ENCODE results near the gene LEKR1.
"Not testable (repeated sequence)": the region's sequence is repeated elsewhere in the genome, so short reads cannot be mapped to it uniquely, and the experiment has no call there.

LEKR1 gene

DNA sequence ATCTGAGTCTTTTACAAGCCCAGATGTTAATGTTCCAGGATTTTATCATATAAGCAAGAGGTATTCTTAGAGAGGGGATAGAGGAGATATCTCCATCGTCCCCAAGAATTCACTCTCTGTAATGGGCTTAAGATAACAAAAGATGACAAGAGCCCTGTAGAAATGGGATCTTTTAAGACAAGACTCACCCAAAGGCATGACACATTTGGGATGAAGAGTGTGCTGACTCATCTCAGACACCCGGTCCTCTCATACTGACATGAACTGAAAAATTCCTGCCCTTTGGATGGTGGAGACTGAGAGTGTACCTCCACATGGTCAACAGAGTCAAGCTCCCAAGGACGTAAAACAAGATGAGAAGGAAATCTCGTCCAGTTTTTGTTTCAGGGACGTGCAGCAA, 11.0 kb downstream of the LEKR1 start:
- no peak for DNase-seq

DNA sequence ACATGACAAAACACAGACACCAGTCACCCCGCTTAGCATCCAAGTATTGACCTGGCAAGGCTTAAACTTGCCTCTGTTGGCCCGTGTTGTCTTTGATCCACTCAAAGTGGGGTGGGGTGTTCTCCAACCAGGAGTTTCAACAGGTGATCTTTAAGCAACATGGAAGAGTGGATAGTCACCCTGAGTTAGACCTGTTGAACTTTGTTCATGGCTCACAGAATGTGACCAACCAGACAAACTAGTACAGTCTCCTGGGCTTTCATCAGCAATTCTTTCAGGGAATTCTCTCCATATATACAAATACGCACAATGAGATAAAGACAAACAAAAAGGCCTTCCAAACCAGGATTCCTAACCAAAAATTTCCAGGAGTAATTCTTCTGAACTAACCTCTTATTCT, 11.9 kb downstream of the LEKR1 start:
- no peak for DNase-seq

DNA sequence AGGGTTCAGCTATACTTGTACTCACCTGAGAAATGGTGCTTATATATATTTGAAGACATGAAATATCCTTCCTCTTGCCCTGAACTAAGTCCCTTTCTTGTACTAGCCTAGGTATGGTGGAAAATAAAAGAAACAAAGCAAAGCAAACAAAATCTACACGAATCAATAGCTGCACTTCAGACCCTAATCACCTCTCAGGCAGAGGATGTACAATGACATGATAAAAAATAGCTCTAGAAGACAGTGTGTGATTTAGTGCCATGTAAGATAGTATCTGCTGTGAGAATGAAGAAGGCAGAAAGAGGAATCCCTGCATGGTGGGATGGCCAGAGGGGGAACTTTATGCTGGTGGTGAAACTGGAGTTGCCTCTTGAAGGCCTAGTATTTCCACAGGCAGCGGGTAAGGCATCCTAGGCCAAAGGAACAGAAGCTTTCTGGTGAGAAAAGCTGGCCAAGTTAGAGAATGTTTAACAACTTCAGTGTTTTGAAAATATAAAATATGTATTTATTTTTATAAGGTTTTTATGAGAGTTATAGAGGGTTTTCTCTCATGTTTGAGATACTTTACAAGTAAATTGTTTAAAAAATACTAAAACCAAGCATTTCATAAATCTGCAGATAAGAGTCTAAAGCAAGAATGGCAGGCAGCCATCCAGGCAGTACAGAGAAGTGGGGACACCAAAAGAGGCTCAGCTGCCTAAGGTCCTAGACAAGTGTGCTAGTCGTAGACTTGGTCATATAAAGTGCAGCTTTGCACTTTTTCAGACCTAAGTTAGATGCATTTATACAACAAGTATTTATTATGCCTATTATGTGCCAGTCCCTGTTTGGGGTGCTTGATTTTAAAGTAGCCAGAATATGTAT, 14.9 kb downstream of the LEKR1 start:
- DNase-seq, result no peak

DNA sequence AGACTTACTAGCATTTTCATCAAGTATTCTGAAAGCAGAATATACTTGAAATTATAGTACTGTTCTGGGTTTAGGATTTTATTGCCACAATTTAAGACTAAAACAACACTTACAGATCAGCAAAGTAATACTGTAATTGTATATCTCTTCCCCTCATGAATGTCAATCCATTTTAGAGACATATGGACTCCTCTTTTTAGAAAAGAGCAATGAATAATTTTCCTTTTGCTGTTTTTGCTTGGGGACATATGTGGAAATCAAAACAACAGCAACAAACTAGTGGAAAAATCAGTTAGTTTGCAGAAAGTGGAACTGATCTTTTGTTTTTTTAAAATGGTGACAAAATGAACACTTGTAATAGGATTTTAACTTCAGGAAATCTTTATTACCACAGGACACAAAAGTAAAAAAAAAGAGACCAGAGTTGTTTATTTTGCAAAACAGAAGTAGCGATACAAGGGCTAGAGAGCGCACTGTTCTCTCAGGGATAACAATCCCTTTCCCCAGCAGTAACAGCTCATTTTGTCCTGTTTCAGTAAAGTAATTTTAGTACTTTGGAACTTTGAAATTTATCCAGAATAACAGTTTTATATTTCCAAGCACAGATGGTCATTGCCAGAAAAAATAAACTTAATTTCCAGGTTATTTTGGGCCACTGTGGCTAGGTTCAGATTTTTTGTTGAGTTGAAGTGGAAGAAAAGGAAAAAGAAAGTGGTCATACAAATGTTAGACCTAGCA, 17.1 kb downstream of the LEKR1 start:
- DNase-seq, result no peak

DNA sequence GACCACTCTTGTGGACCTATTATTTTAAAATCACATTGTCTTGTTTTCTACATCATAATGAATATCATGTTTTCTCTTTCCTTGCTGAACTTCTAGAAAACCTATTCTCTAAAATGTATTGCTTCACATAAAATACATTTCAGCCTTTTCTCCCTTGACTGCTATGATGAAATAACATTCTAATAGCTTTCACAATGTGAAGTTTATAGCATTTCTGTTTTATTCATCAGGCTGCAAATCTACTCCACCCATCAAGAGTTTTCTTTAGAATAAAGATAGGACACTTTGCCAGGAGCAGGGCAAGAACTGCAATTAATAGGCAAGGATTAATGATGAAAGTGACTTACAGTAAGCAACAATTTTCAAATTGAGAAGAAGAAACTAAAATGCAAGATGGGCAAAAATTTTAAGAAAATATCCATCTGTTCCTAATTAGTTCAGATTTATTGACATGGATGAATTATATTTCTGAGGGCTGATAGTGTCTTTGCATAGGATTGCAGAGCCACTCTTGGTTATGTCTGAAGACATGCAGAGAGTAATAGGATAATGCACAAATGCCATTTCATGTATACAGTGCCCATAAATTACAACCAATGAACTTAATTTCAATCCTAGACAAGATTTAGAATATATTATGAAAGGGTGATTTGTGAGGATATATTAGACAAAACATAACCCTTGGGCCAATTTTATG, 21.7 kb downstream of the LEKR1 start:
- no peak for DNase-seq

DNA sequence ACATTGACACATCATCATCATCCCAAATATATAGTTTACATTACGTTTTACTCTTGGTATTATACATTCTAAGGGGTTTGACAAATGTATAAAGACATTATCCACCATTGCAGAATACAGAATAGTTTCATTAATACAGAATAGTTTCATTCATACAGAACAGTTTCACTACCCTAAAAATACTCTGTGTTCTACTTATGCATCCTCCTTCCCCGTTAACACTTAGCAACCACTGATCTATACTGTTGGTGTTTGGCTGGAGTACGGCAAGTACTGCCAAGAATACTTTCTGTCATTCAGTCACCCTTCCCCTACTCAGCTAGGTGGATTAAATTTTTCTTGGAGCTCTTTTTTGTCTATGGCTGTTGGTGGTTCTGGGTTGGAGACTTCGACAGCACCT, 33.4 kb downstream of the LEKR1 start:
- no peak for DNase-seq

DNA sequence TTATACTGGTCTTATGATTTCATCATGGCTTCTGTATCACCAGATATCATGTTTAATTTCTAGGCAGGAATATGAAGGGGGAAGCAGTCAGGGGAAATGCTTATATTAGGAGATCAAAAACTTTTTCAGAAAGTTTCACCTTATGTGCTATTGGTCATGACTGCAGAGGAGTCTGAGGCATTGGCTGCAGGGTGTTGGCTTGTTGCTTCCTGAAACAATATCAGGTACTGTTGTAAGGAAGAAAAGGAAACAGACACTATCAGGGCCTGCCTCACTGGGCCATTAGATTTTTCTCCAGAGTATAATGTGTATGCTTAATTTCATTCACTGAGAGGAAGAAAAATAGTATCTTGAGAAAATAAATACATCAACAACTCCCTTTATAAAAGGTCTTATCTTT, 34.7 kb downstream of the LEKR1 start:
- DNase-seq, result no peak

DNA sequence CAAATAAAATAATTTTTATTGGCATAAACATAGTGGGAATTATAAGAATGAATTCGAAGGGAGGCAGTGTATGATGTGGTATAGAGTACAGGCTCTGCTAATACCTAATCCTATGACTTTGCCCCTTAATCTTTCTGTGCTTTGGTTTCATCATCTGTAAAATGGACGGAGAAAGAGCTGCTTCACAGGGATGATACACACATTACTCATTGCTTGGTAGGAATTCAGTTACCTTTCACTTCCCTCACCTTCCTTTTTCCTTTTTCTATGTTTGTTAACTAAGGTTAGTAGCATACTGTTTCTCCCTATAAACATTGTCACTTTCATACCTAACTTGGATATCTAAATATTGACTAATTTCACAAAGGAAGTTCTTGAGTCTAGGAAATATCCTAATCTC, 36.2 kb downstream of the LEKR1 start:
- DNase-seq, result no peak

DNA sequence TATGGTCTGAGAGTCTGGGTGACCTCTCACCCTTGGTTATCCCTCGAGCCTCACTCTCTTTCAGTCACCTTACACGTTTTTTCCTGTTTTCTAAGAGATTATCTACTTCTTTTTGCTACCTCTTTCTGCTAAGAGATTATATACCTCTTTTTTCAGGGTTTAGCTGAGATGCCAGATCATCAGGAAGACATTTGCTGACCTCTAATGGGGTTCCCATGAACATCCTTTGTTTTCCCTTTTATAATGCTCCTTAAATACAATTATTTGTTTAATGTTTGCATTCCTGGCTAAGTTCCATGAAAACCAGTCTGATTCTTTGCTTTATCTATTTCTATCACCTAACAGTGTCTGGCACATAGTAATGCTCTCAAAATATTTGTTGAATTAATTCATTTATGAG, 39.6 kb downstream of the LEKR1 start:
- no peak for DNase-seq

DNA sequence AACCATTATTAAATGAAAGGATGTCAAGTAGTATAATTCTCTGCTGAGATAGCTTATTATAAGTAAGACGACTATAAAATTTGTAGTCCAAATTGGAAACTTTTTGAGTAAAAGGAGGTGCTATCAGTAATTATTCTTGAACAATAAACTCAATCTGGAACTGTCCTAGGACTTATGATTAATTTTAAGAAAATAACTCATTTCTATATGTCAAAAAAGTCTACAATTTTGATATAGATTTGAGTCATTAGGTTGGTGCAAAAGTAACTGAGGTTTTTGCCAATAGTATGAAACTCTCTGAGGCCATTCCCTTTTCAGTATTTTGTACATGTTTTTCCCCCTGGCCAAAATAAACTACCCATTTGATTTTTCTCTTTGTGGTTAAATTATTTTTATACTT, 41.0 kb downstream of the LEKR1 start:
- no peak for DNase-seq

DNA sequence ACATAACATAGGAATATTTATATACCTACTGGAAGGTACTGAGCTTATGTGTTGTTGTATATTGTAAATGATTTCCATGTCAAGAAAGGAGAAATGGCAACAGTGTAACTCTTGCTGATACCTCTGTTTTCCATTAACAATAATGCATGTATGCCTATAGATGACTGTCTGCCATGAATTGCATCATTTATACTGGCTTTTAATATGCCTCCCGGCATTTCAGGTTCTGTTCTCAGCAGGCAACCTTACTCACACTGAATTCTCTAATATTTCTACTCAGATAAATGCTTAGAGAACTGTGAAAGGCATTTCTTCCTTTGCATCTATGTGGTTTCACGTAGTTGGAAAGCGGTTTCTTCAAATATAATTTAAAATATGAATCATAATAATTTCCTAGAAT, 41.8 kb downstream of the LEKR1 start:
- DNase-seq, result no peak

DNA sequence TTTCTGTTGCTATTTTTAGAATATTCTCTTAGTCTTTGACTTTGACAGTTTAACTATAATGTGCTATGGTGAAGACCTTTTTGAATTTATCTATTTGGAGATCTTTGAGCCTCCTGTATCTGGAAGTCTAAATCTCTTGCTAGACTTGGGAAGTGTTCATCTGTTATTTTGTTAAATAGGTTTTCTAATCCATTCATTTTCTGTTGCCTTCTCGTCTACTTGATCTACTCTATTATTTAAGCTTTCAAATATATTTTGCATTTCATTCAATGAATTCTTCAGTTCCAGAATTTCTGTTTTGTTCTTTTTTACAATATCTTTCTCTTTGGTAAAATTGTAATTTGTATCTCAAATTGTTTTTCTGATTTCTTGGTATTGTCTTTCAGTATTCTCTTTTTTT, 47.8 kb downstream of the LEKR1 start:
- DNase-seq, result no peak

DNA sequence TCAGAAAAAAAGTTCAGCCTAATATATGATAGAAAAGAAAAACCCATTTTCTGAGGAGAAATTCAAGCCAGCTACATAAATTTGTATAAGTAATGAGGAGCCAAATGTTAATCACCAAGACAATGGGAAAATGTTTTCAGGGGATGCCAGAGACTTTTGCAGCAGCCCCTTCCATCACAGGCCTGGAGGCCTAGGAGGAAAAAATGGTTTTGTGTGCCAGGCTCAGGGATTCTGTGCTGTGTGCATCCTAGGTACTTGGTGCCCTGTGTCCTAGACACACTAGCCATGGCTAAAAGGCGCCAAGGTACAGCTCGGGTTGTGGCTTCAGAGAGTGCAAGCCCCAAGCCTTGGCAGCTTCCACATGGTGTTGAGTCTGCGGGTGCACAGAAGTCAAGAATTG, 53.3 kb downstream of the LEKR1 start:
- not testable (repeated sequence) for DNase-seq

DNA sequence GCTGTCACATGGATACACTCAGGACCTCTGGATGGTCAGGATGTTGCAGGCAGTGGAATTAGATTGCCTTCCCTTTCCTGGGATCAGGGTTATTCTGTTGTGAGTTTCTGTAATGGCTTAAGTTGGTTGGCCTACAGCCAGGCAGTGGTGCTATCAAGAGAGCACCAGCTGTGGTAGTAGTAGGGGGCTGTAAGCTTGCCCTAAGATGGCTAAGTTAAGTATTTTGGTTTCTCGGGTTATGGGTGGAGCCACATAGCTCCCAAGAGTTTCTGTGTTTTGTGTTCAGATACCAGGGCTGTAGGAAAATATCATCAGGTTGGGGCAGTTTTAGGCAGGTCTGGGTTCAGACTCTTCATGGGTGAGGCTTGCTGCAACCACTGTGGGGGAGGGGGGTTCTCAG, 59.6 kb downstream of the LEKR1 start:
- DNase-seq, result no peak

DNA sequence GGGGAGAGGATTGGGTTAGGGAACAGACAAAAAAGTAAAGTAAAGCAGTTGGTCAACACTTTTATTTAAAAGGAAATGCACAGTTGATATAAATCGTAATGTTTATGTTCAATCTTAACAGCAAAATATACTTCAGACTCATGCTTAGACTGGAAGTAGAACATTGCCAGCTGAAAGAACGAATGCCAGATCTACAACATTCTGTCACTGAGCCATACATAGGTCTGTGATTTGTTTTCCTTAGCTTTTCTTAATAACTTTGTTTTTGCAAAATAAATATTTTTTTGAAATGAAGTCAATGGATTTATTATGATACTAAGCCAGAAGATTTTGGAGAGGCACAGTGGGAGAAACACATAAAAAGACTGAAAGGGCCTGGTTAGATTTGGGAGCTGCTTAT, 62.0 kb downstream of the LEKR1 start:
- no peak for DNase-seq

DNA sequence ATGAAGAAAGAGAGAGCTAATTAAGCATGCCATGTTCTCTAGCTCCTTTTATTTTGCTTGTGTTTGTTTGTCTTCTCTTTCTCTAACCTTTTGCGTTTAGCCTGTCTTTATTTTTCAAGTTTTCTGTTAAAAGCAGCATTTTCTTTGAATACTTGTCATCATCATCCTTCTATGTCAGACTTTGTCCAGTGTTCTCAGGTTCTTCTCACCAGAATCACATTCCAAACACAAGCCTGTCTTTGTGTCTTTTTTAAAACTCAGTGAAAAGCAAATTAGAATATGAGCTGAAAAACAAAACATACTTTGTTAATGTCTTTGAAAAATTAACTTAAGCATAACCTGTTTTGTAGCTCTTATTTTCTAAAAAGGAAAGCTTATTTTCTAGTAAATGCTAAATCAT, 62.4 kb downstream of the LEKR1 start:
- DNase-seq, result no peak

DNA sequence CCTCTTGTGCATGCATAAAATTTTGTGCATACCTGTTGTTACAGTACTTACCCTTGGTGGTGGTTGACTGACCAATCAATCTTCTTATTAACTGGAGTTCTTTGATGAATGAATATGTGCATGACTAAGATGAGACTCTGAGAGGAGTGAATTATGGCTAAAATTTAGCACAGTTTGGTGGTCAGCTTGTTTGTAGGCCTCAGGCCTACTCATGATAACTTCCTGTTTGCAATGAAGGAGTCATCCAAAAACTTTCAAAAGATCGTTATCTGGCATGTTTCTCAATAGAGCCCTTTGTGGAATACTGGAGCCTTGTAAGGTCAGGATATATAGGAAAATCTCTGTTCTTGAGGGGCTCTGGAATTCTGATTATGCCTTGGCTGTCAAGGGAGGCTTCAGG, 66.5 kb downstream of the LEKR1 start:
- DNase-seq, result no peak

DNA sequence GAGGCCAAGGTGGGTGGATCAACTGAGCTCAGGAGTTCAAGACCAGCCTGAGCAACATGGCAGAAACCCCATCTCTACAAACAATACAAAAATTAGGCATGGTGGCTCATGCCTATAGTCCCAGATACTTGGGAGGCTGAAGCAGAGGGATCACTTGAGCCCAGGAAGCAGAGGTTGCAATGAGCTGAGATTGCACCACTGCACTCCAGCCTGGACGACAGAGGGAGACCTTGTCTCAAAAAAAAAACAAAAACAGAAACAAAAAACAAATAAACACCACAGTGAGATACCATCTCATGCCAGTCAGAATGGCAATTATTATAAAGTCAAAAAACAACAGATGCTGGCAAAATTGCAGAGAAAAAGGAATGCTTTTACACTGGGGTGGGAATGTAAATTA, 69.2 kb downstream of the LEKR1 start:
- DNase-seq, result not testable (repeated sequence)

DNA sequence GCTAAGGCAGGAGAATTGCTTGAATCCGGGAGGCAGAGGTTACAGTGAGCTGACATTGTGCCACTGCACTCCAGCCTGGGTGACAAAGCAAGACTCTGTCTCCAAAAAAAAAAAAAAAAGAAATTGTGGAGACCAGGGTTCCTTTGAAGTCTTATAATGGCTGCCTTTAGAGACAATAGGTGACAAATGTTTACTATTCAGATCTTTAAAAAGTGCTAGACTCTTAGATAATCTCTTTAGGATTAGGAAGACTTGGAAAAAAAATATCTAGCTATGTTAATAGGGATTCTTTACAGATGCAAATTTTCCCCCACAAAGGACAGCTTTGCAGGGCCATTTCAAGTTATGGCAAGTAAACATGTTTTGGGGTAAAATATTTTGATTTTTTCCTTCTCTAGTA, 71.7 kb downstream of the LEKR1 start:
- DNase-seq, result not testable (repeated sequence)

DNA sequence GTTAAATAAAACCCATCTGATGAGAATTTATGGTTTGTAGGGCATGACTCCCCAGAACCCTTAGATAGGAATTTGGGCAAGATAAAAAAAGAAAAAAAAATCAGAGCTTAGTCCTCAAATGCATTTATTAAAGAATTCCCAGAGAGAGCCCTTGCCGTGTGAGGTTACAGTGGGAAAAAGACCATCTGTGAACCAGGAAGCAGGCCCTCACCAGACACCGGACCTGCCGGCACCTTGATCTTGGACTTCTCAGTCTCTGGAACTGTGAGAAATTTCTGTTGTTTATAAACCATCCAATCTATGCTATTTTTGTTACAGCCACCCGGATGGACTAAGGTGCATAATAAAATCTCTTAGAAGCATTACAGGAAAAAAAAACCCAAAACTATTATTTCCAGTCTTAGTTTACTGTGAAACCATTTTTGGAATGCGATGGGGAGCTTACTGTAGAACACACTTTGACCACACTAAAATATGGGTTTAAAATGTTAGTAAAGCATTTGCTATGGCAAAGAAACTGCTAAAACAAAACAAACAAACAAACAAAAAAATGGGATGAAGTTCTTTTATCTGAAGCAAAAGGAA, 72.2 kb downstream of the LEKR1 start:
- no peak for DNase-seq

DNA sequence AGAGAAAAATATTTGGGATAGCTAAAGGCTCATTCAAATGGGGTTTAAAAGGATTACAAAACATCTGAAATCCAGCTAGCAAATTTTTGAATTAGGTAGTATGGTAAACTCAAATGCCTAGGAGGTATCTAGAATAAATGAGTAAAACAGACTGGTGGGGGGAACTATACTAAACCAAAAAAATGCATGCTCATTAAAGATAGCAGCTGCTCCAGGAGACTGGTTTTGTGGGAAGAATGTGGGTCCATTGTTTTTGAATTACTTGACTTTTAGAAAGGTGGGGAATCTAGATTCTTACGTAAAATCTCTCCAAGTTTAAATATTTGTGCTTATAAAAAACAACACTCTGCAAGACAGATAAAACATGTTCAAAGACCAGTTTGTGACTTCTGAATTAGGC, 73.8 kb downstream of the LEKR1 start:
- DNase-seq, result no peak

DNA sequence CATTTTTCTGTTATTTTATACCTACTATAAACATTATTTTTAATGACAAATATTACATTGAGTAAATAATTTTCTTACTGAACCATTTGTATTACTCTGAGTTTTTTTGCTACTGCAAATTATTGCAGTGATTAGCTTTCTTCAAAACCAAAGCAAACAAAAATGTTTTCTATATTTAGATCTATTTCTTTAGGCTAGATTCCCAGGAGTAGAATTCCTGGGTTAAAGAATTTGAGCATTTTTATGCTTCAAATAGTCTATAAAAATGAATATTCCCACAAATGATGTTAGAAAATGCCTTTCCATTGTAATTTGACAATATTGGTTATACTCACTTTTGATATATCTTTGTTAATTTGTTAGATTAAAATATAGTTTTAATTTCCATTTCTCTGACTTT, 76.8 kb downstream of the LEKR1 start:
- no peak for DNase-seq

DNA sequence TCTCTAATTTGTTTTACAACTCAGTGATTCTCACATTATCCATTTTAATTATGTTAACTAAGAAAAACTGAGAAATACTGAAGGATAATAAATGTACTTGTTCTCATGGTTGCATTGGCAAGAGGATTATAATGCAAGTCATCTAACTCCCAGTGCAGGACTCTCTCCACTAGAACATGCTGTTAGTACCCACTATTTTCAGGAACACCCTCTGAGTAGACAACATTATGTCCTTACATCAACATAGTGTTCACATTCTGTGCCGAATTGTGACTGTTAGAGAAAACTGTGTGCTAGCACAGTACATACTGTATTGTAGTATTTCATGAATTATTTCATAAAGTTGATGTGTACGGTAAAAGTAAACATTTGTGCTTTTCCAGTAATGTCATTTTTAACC, 80.1 kb downstream of the LEKR1 start:
- no peak for DNase-seq

Measured in right kidney (tissue), 1 donor.